Glutamatergic neuron (in vitro differentiated cells): ENCODE measurements around the gene TMBIM4. TPM values are rescaled to one million over a fixed set of nuclear protein-coding genes. Genes with fewer than 3 reads are reported as not detected.

ENCODE experiments used
- DNase-seq: peaks from one replicate; pipeline ENCODE4 v3.0.0; 2022
- H3K27ac Mint-ChIP-seq: one replicate; pipeline ENCODE4 v1.8.0; 2020; ENCODE audit warnings: mild to moderate bottlenecking, mixed read lengths, inconsistent platforms; ENCODE audit not compliant: unreplicated experiment
- H3K27me3 Mint-ChIP-seq: one replicate; pipeline ENCODE4 v1.8.0; 2020; ENCODE audit warnings: mild to moderate bottlenecking, moderate library complexity, mixed read lengths, inconsistent platforms; ENCODE audit not compliant: unreplicated experiment
- H3K36me3 Mint-ChIP-seq: one replicate; pipeline ENCODE4 v1.8.0; 2020; ENCODE audit warnings: mild to moderate bottlenecking, mixed read lengths, inconsistent platforms; ENCODE audit not compliant: unreplicated experiment
- H3K4me1 Mint-ChIP-seq: one replicate; pipeline ENCODE4 v1.8.0; 2020; ENCODE audit warnings: mild to moderate bottlenecking, low read depth, mixed read lengths, inconsistent platforms; ENCODE audit not compliant: unreplicated experiment
- H3K4me3 Mint-ChIP-seq: one replicate; pipeline ENCODE4 v1.8.0; 2020; ENCODE audit warnings: mild to moderate bottlenecking, mixed read lengths, inconsistent platforms; ENCODE audit not compliant: unreplicated experiment
- H3K9me3 Mint-ChIP-seq: one replicate; pipeline ENCODE4 v1.8.0; 2020; ENCODE audit warnings: mild to moderate bottlenecking, moderate library complexity, mixed read lengths, inconsistent platforms; ENCODE audit not compliant: unreplicated experiment
- CTCF ChIP-seq: fragments of 200-600 bp; sonication (generic); IDR thresholded peaks from one replicate; pipeline ENCODE4 v1.5.0; 2021; ENCODE audit not compliant: partially characterized antibody, unreplicated experiment
- total RNA-seq: library from RNA; stranded (reverse); fragmentation: NEBNext Ultra II Directional; extraction: Animal tissue kit (Norgen Biotek cat#: 25700); gene quantifications from one replicate; pipeline ENCODE4 v1.2.1, GENCODE V29; 2021; ENCODE audit not compliant: unreplicated experiment

The TMBIM4 gene
- total RNA-seq, 1 donor from 2014 or later, result 26.6 TPM

- DNase-seq, result no peak
- Mint-ChIP-seq H3K27ac (no peak overlapping the region), H3K4me3 (no peak overlapping the region), H3K36me3 (peaks cover 11% of the 10 kb centered on the region), H3K9me3 (no peaks in the 10 kb centered on the region), H3K27me3 (peaks cover 2% of the 10 kb centered on the region), H3K4me1 (no peaks in the 10 kb centered on the region)
- no peak for TF ChIP-seq CTCF
These were observed 9.1 kb downstream of the TMBIM4 start for GRCh38 chr12:66160704-66161103.

- no peaks in the 10 kb centered on the region for H3K36me3 Mint-ChIP-seq
- DNase-seq, result no peak
- no peak overlapping the region for H3K4me3 Mint-ChIP-seq
- no peak overlapping the region for H3K27ac Mint-ChIP-seq
- no peaks in the 10 kb centered on the region for H3K9me3 Mint-ChIP-seq
- H3K27me3 Mint-ChIP-seq, result peaks cover 2% of the 10 kb centered on the region
- H3K4me1 Mint-ChIP-seq, result no peaks in the 10 kb centered on the region
- no peak for TF ChIP-seq CTCF
These were observed 10.7 kb downstream of the TMBIM4 start for GRCh38 chr12:66159123-66159522.

GRCh38 chr12:66156654-66157053, 13.1 kb downstream of the TMBIM4 start:
- peaks cover 2% of the 10 kb centered on the region for H3K27me3 Mint-ChIP-seq
- H3K36me3 Mint-ChIP-seq, result no peaks in the 10 kb centered on the region
- no peak for DNase-seq
- H3K27ac Mint-ChIP-seq, result no peak overlapping the region
- no peaks in the 10 kb centered on the region for H3K4me1 Mint-ChIP-seq
- TF ChIP-seq CTCF, result no peak
- no peaks in the 10 kb centered on the region for H3K9me3 Mint-ChIP-seq
- H3K4me3 Mint-ChIP-seq, result no peak overlapping the region

- H3K27ac Mint-ChIP-seq, result no peak overlapping the region
- no peaks in the 10 kb centered on the region for H3K4me1 Mint-ChIP-seq
- H3K27me3 Mint-ChIP-seq, result peaks cover 2% of the 10 kb centered on the region
- no peaks in the 10 kb centered on the region for H3K9me3 Mint-ChIP-seq
- H3K36me3 Mint-ChIP-seq, result no peaks in the 10 kb centered on the region
- no peak for TF ChIP-seq CTCF
- H3K4me3 Mint-ChIP-seq, result no peak overlapping the region
- no peak for DNase-seq
These were observed 15.0 kb downstream of the TMBIM4 start for GRCh38 chr12:66154776-66155175.

GRCh38 chr12:66152732-66153131, 17.1 kb downstream of the TMBIM4 start:
- H3K4me3 Mint-ChIP-seq, result no peak overlapping the region
- no peaks in the 10 kb centered on the region for H3K9me3 Mint-ChIP-seq
- no peaks in the 10 kb centered on the region for H3K36me3 Mint-ChIP-seq
- H3K27ac Mint-ChIP-seq, result no peak overlapping the region
- H3K4me1 Mint-ChIP-seq, result no peaks in the 10 kb centered on the region
- TF ChIP-seq CTCF, result no peak
- peaks cover 2% of the 10 kb centered on the region for H3K27me3 Mint-ChIP-seq
- DNase-seq, result no peak
